ENCODE data around the gene HORMAD2.

DNA sequence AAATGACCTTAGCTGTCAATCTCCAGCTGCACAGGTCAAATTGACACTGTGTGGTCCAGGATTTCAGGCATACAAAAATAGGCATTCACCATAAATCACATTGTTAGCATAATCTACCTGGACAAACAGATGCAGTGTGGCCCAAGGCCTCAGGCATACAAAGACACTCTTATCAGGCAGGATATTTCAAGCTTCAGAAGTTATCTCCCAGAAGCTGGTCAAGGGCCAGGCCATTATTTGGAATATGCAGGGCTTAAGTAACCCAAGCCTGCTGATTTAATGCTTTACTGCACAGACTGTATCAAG, 25.5 kb upstream of the HORMAD2 start:
- TF ChIP-seq, protein P1, sequence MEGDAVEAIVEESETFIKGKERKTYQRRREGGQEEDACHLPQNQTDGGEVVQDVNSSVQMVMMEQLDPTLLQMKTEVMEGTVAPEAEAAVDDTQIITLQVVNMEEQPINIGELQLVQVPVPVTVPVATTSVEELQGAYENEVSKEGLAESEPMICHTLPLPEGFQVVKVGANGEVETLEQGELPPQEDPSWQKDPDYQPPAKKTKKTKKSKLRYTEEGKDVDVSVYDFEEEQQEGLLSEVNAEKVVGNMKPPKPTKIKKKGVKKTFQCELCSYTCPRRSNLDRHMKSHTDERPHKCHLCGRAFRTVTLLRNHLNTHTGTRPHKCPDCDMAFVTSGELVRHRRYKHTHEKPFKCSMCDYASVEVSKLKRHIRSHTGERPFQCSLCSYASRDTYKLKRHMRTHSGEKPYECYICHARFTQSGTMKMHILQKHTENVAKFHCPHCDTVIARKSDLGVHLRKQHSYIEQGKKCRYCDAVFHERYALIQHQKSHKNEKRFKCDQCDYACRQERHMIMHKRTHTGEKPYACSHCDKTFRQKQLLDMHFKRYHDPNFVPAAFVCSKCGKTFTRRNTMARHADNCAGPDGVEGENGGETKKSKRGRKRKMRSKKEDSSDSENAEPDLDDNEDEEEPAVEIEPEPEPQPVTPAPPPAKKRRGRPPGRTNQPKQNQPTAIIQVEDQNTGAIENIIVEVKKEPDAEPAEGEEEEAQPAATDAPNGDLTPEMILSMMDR (conservative IDR thresholded peaks at IDR 0.05; ENCODE audit: low read depth, low read length): no peak
- TF ChIP-seq EZH2 (IDR thresholded peaks at IDR 0.05; ENCODE audit: borderline replicate concordance, low read depth, low read length, poor library complexity, severe bottlenecking): no peak
